HepG2 (cell line): ENCODE measurements around the gene DSCAM.

Source experiments
- ARNT ChIP-seq: fragments of 450-650 bp; IDR thresholded peaks from 2 replicates; pipeline ENCODE4 v1.6.1; 2017
- HDAC1 ChIP-seq: sonication (generic); formaldehyde crosslinking; IDR thresholded peaks from 2 replicates; pipeline ENCODE4 v1.5.1; 2020; ENCODE audit warnings: mild to moderate bottlenecking, missing genetic modification reagents
- POLR2A ChIP-seq, 2 experiments: IDR thresholded peaks; 2 replicates each; pipeline ENCODE4 v1.6.1; 2011; ENCODE audit warnings: low read depth in 2 of 2, low read length in 2 of 2, mild to moderate bottlenecking in 1 of 2, moderate library complexity in 1 of 2; ENCODE audit not compliant: insufficient read depth in 1 of 2
- PTBP1 ChIP-seq: fragments of 200-400 bp; formaldehyde crosslinking; IDR thresholded peaks from 2 replicates; pipeline ENCODE4 v1.6.1; 2018; ENCODE audit warnings: low read length, low read depth; ENCODE audit not compliant: poor library complexity, severe bottlenecking
- TCF12 ChIP-seq, 2 experiments: fragments of 450-650 bp in 1 of 2; sonication (generic) in 1 of 2; formaldehyde crosslinking in 1 of 2; IDR thresholded peaks; 2 replicates each; pipeline versions ENCODE4 v1.6.1 to v1.8.0; 2017 to 2022; ENCODE audit warnings: antibody characterized with exemption in 1 of 2, mild to moderate bottlenecking in 1 of 2, missing genetic modification reagents in 1 of 2, moderate library complexity in 1 of 2
- ZFYVE20 ChIP-seq: sonication (generic); formaldehyde crosslinking; IDR thresholded peaks from 2 replicates; pipeline ENCODE4 v1.8.0; 2023; ENCODE audit warnings: low read depth, mild to moderate bottlenecking, moderate library complexity, missing genetic modification reagents, borderline replicate concordance
- TF ChIP-seq, protein P1 (sequence below): sonication (generic); formaldehyde crosslinking; IDR thresholded peaks from 2 replicates; pipeline ENCODE4 v1.4.0; 2020; ENCODE audit warnings: missing genetic modification reagents, mild to moderate bottlenecking, borderline replicate concordance

DNA sequence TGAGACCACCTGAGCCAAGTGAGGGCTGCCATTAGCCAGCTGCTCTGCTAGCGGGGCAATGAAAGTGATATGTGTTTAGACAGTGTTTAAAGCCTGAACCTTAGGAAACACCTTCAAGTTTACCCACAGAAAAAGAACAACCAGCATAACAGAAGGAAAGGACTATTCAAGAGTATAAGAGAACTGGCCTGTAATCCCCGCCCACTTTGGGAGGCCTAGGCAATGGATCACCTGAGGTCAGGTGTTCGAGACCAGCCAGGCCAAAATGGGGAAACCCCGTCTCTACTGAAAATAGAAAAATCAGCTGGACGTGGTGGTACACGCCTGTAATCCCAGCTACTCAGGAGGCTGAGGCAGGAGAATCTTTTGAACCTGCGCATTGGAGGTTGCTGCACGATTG lies 830.3 kb downstream of the DSCAM start:
- TF ChIP-seq TCF12 (IDR thresholded peaks at IDR 0.05) (no peak), TCF12 (CRISPR knock-in tag; IDR thresholded peaks at IDR 0.05) (no peak), ZFYVE20 (CRISPR knock-in tag) (no peak), POLR2A (IDR thresholded peaks at IDR 0.05; ENCODE audit: insufficient read depth in 1 of 2, low read depth in 2 of 2, low read length in 2 of 2) (no peak), HDAC1 (CRISPR knock-in tag) (no peak), ARNT (no peak), PTBP1 (no peak)
- TF ChIP-seq, protein P1, sequence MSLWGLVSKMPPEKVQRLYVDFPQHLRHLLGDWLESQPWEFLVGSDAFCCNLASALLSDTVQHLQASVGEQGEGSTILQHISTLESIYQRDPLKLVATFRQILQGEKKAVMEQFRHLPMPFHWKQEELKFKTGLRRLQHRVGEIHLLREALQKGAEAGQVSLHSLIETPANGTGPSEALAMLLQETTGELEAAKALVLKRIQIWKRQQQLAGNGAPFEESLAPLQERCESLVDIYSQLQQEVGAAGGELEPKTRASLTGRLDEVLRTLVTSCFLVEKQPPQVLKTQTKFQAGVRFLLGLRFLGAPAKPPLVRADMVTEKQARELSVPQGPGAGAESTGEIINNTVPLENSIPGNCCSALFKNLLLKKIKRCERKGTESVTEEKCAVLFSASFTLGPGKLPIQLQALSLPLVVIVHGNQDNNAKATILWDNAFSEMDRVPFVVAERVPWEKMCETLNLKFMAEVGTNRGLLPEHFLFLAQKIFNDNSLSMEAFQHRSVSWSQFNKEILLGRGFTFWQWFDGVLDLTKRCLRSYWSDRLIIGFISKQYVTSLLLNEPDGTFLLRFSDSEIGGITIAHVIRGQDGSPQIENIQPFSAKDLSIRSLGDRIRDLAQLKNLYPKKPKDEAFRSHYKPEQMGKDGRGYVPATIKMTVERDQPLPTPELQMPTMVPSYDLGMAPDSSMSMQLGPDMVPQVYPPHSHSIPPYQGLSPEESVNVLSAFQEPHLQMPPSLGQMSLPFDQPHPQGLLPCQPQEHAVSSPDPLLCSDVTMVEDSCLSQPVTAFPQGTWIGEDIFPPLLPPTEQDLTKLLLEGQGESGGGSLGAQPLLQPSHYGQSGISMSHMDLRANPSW (CRISPR knock-in tag) = no peak
